Naive thymus-derived CD8-positive, alpha-beta T cell (primary cell): ENCODE measurements around the gene HS6ST3. TPM values are rescaled to one million over a fixed set of nuclear protein-coding genes. Genes with fewer than 3 reads are reported as not detected.

Experiments used
- ATAC-seq, 2 donors: fragments of 150-1000 bp; cut with Tn5 transposase in 1 of 2; sonication (Bioruptor Pico), chemical (Tn5 transposase) in 1 of 2; 1 replicate in 1 of 2; 2 replicates in 1 of 2; pipeline ENCODE4 v1.10.0; 2021; ENCODE audit warnings: mild to moderate bottlenecking in 2 of 2, moderate library complexity in 2 of 2
- POLR2A ChIA-PET: fragments of 350-600 bp; sonication (Branson Sonifier 250); formaldehyde crosslinking; loops from one replicate; lab custom pipeline; 2021; ENCODE audit warnings: antibody characterized with exemption; lab: Charles Lee
- DNase-seq, 10 donors: peaks; one replicate each; pipeline versions ENCODE4 v3.0.0 to v3.0.0-alpha.2; 2020 to 2022
- H3K27ac Mint-ChIP-seq, 10 donors: one replicate each; pipeline ENCODE4 v1.8.0; 2020 to 2022; ENCODE audit warnings: mild to moderate bottlenecking in 10 of 10, mixed read lengths in 10 of 10, moderate library complexity in 4 of 10, inconsistent platforms in 1 of 10
- H3K27me3 Mint-ChIP-seq, 5 donors: one replicate each; pipeline ENCODE4 v1.8.0; 2021 to 2022; ENCODE audit warnings: mixed read lengths in 5 of 5
- H3K36me3 Mint-ChIP-seq, 3 donors: one replicate each; pipeline ENCODE4 v1.8.0; 2020 to 2022; ENCODE audit warnings: mixed read lengths in 3 of 3, mild to moderate bottlenecking in 2 of 3, inconsistent platforms in 1 of 3
- H3K4me1 Mint-ChIP-seq, 4 donors: one replicate each; pipeline ENCODE4 v1.8.0; 2021 to 2022; ENCODE audit warnings: mixed read lengths in 4 of 4
- H3K4me3 Mint-ChIP-seq, 10 donors: one replicate each; pipeline ENCODE4 v1.8.0; 2020 to 2022; ENCODE audit warnings: mild to moderate bottlenecking in 10 of 10, mixed read lengths in 10 of 10, moderate library complexity in 6 of 10, inconsistent platforms in 1 of 10
- H3K9me3 Mint-ChIP-seq, 9 donors: one replicate each; pipeline ENCODE4 v1.8.0; 2020 to 2022; ENCODE audit warnings: mixed read lengths in 9 of 9, mild to moderate bottlenecking in 3 of 9, inconsistent platforms in 1 of 9, moderate library complexity in 1 of 9
- polyA plus RNA-seq, 3 donors: library from polyadenylated mRNA; unstranded; fragments of 300-500 nt; fragmentation: Illumina TruSeq; gene quantifications; one replicate each; pipeline ENCODE4 v1.2.3, GENCODE V29; 2021
- total RNA-seq, 8 experiments: library from RNA in 2 of 8; stranded (reverse) in 2 of 8; gene quantifications; one replicate each; pipeline ENCODE4 v1.2.3 and lab custom pipeline; 2021 to 2026

The HS6ST3 gene
- total and polyA plus RNA-seq, 5 experiments from 2014 or later, result not detected

GRCh38 chr13:96388598-96388997, 298.7 kb downstream of the HS6ST3 start:
- POLR2A ChIA-PET, result no interaction called here
- peaks cover 0 to 19% (median 4%) of the 10 kb centered on the region in 9 donors for H3K9me3 Mint-ChIP-seq
- DNase-seq (no peak), ATAC-seq (no peak)
- H3K36me3 Mint-ChIP-seq, result no peaks in the 10 kb centered on the region
- peaks cover 0 to 2% (median 0%) of the 10 kb centered on the region in 4 donors for H3K4me1 Mint-ChIP-seq
- H3K27me3 Mint-ChIP-seq, result no peaks in the 10 kb centered on the region
- H3K4me3 Mint-ChIP-seq, result no peak overlapping the region
- no peak overlapping the region for H3K27ac Mint-ChIP-seq

- POLR2A ChIA-PET, result no interaction called here
- H3K27me3 Mint-ChIP-seq, result peaks cover 0 to 3% (median 0%) of the 10 kb centered on the region in 5 donors
- H3K4me1 Mint-ChIP-seq, result peaks cover 0 to 2% (median 0%) of the 10 kb centered on the region in 4 donors
- DNase-seq (no peak), ATAC-seq (no peak)
- H3K27ac Mint-ChIP-seq, result no peak overlapping the region
- peaks cover 0 to 21% (median 3%) of the 10 kb centered on the region in 9 donors for H3K9me3 Mint-ChIP-seq
- H3K36me3 Mint-ChIP-seq, result no peaks in the 10 kb centered on the region
- H3K4me3 Mint-ChIP-seq, result no peak overlapping the region
Observed at GRCh38 chr13:96391606-96392005, 301.7 kb downstream of the HS6ST3 start.

- no peak overlapping the region for H3K27ac Mint-ChIP-seq
- DNase-seq (no peak), ATAC-seq (no peak)
- no peaks in the 10 kb centered on the region for H3K36me3 Mint-ChIP-seq
- no peaks in the 10 kb centered on the region for H3K4me1 Mint-ChIP-seq
- peaks cover 0 to 19% (median under 1%) of the 10 kb centered on the region in 9 donors for H3K9me3 Mint-ChIP-seq
- POLR2A ChIA-PET, result no interaction called here
- H3K4me3 Mint-ChIP-seq, result no peak overlapping the region
- H3K27me3 Mint-ChIP-seq, result peaks cover 0 to 7% (median 0%) of the 10 kb centered on the region in 5 donors
Observed at GRCh38 chr13:96397807-96398206, 307.9 kb downstream of the HS6ST3 start.

- Mint-ChIP-seq H3K27me3 (peaks cover 0 to 7% (median 0%) of the 10 kb centered on the region in 5 donors), H3K27ac (no peak overlapping the region), H3K9me3 (peaks cover 0 to 19% (median 0%) of the 10 kb centered on the region in 9 donors), H3K4me1 (no peaks in the 10 kb centered on the region), H3K4me3 (no peak overlapping the region), H3K36me3 (no peaks in the 10 kb centered on the region)
- DNase-seq, result no peak
- ATAC-seq, result no peak
- POLR2A ChIA-PET, result no interaction called here
Observed at GRCh38 chr13:96398486-96398885, 308.6 kb downstream of the HS6ST3 start.

- POLR2A ChIA-PET, result no interaction called here
- H3K4me1 Mint-ChIP-seq, result no peaks in the 10 kb centered on the region
- H3K27me3 Mint-ChIP-seq, result peaks cover 0 to 4% (median 0%) of the 10 kb centered on the region in 5 donors
- ATAC-seq, result no peak
- DNase-seq, result no peak
- H3K4me3 Mint-ChIP-seq, result no peak overlapping the region
- H3K36me3 Mint-ChIP-seq, result peaks cover 0 to 2% (median 0%) of the 10 kb centered on the region in 3 donors
- H3K27ac Mint-ChIP-seq, result no peak overlapping the region
- peaks cover 0 to 5% (median 0%) of the 10 kb centered on the region in 9 donors for H3K9me3 Mint-ChIP-seq
Observed at GRCh38 chr13:96403241-96403640, 313.3 kb downstream of the HS6ST3 start.

GRCh38 chr13:96403651-96404050, 313.7 kb downstream of the HS6ST3 start:
- Mint-ChIP-seq H3K9me3 (peaks cover 0 to 8% (median 0%) of the 10 kb centered on the region in 9 donors), H3K27ac (no peak overlapping the region), H3K4me3 (no peak overlapping the region), H3K4me1 (no peaks in the 10 kb centered on the region), H3K27me3 (peaks cover 0 to 4% (median 0%) of the 10 kb centered on the region in 5 donors), H3K36me3 (peaks cover 0 to 4% (median 0%) of the 10 kb centered on the region in 3 donors)
- POLR2A ChIA-PET, result no interaction called here
- ATAC-seq (no peak), DNase-seq (no peak)

- no peak for ATAC-seq
- H3K27ac Mint-ChIP-seq, result no peak overlapping the region
- no peaks in the 10 kb centered on the region for H3K36me3 Mint-ChIP-seq
- H3K4me1 Mint-ChIP-seq, result no peaks in the 10 kb centered on the region
- POLR2A ChIA-PET, result no interaction called here
- no peaks in the 10 kb centered on the region for H3K27me3 Mint-ChIP-seq
- peaks cover 0 to 11% (median 3%) of the 10 kb centered on the region in 9 donors for H3K9me3 Mint-ChIP-seq
- H3K4me3 Mint-ChIP-seq, result no peak overlapping the region
- no peak for DNase-seq
Observed at GRCh38 chr13:96415831-96416385, 326.0 kb downstream of the HS6ST3 start.

- H3K36me3 Mint-ChIP-seq, result no peaks in the 10 kb centered on the region
- no peak for ATAC-seq
- H3K9me3 Mint-ChIP-seq, result peaks cover 0 to 12% (median 2%) of the 10 kb centered on the region in 9 donors
- H3K27me3 Mint-ChIP-seq, result no peaks in the 10 kb centered on the region
- no peak overlapping the region for H3K27ac Mint-ChIP-seq
- H3K4me1 Mint-ChIP-seq, result no peaks in the 10 kb centered on the region
- POLR2A ChIA-PET, result no interaction called here
- no peak overlapping the region for H3K4me3 Mint-ChIP-seq
- DNase-seq, result no peak
Observed at GRCh38 chr13:96417939-96418685, 328.2 kb downstream of the HS6ST3 start.

- POLR2A ChIA-PET, result no interaction called here
- Mint-ChIP-seq H3K4me3 (no peak overlapping the region), H3K9me3 (peaks cover 0 to 17% (median 5%) of the 10 kb centered on the region in 9 donors)
Observed at GRCh38 chr13:96421314-96421713, 331.4 kb downstream of the HS6ST3 start.

GRCh38 chr13:96422002-96422401, 332.1 kb downstream of the HS6ST3 start:
- Mint-ChIP-seq H3K4me1 (no peaks in the 10 kb centered on the region), H3K9me3 (peaks cover 0 to 14% (median 5%) of the 10 kb centered on the region in 9 donors), H3K27ac (no peak overlapping the region), H3K4me3 (no peak overlapping the region), H3K27me3 (no peaks in the 10 kb centered on the region), H3K36me3 (no peaks in the 10 kb centered on the region)
- POLR2A ChIA-PET, result no interaction called here
- no peak for ATAC-seq
- no peak for DNase-seq

More at GRCh38 chr13:96421314-96421713, 331.4 kb downstream of the HS6ST3 start:
- no peak overlapping the region for H3K27ac Mint-ChIP-seq
- no peak for DNase-seq
- H3K36me3 Mint-ChIP-seq, result no peaks in the 10 kb centered on the region
- ATAC-seq, result no peak
- H3K27me3 Mint-ChIP-seq, result no peaks in the 10 kb centered on the region
- no peaks in the 10 kb centered on the region for H3K4me1 Mint-ChIP-seq

GRCh38 chr13:96426167-96426566, 336.3 kb downstream of the HS6ST3 start:
- POLR2A ChIA-PET, result no interaction called here
- H3K9me3 Mint-ChIP-seq, result peaks cover 0 to 32% (median 6%) of the 10 kb centered on the region in 9 donors
- no peaks in the 10 kb centered on the region for H3K27me3 Mint-ChIP-seq
- ATAC-seq, result no peak
- H3K4me3 Mint-ChIP-seq, result no peak overlapping the region
- H3K4me1 Mint-ChIP-seq, result no peaks in the 10 kb centered on the region
- H3K36me3 Mint-ChIP-seq, result no peaks in the 10 kb centered on the region
- no peak overlapping the region for H3K27ac Mint-ChIP-seq
- DNase-seq, result no peak

GRCh38 chr13:96428911-96429310, 339.0 kb downstream of the HS6ST3 start:
- H3K9me3 Mint-ChIP-seq, result peaks cover 0 to 41% (median 5%) of the 10 kb centered on the region in 9 donors
- H3K27ac Mint-ChIP-seq, result no peak overlapping the region
- no peak for DNase-seq
- no peaks in the 10 kb centered on the region for H3K36me3 Mint-ChIP-seq
- POLR2A ChIA-PET, result interaction anchor here (0.6 kb wide), 1 partner anchor 403 kb away, joined by 4 read pairs; no protein-coding TSS in a partner anchor
- no peaks in the 10 kb centered on the region for H3K4me1 Mint-ChIP-seq
- no peaks in the 10 kb centered on the region for H3K27me3 Mint-ChIP-seq
- H3K4me3 Mint-ChIP-seq, result no peak overlapping the region
- ATAC-seq, result no peak

GRCh38 chr13:96431044-96431581, 341.2 kb downstream of the HS6ST3 start:
- POLR2A ChIA-PET, result no interaction called here
- Mint-ChIP-seq H3K4me3 (no peak overlapping the region), H3K27ac (no peak overlapping the region), H3K36me3 (no peaks in the 10 kb centered on the region), H3K27me3 (no peaks in the 10 kb centered on the region), H3K9me3 (peaks cover 2 to 63% (median 7%) of the 10 kb centered on the region in 9 donors), H3K4me1 (no peaks in the 10 kb centered on the region)
- DNase-seq (no peak), ATAC-seq (no peak)
